Measurements from ENCODE around the gene RPUSD3.

RPUSD3 gene

DNA sequence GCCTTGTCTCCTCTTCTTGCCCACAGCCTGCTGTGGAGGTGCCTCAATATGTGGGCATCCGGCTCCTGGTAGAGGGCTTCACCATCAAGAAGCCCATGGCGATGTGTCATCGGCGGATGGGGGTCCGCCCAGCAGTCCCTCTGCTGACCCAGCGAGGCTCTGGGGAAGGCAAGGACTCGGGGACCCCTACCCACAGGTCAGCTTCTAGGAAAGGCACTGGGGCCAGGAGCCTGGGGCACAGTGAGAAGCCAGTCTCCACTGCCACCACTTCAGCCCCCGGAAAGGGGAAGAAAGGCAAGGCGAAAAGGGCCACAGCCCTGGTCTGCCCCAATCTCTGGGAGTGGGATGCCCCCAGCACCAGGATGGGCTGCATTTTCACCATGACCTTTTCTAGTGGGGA lies 10.7 kb downstream of the RPUSD3 start:
- DNase-seq (ENCODE audit: low read depth): no peak

GRCh38 chr3:9831253-9831652 lies 12.6 kb downstream of the RPUSD3 start:
- DNase-seq (ENCODE audit: low read depth): no peak

DNA sequence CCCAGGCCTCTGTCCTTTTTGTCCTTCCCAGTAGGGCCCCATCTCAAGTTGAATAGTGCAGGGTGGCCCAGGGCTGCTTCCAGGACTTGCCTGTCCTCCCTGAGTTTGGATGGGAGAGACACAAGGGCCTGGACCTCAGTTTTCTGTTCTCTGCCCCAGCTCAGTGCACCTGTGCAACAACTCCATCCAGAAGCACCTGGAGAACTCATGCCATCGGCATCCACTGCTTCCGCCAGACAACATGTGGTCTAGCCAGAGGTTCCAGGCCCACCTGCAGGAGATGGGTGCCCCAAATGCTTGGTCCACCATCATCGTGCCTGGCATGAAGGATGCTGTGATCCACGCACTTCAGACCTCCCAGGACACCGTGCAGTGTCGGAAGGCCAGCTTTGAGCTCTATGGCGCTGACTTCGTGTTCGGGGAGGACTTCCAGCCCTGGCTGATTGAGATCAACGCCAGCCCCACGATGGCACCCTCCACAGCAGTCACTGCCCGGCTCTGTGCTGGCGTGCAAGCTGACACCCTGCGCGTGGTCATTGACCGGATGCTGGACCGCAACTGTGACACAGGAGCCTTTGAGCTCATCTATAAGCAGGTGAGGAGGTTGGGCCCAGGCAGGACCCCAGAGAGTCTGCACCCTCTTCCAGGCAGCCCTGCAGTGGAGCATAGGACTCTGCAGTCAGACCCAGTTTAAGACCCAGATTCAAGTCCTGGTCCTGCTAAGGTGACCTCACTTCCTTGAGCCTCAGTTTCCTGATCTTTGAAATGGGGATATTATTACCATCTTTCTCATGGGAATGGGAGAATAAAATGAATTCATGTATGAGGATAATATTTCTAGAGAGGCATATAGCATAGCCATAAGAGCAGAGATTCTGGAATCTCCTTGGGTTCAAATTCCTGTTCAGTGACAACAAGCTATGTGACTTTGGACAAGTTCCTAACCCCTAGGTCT lies 14.7 kb downstream of the RPUSD3 start:
- no peak for DNase-seq (ENCODE audit: low read depth)

DNA sequence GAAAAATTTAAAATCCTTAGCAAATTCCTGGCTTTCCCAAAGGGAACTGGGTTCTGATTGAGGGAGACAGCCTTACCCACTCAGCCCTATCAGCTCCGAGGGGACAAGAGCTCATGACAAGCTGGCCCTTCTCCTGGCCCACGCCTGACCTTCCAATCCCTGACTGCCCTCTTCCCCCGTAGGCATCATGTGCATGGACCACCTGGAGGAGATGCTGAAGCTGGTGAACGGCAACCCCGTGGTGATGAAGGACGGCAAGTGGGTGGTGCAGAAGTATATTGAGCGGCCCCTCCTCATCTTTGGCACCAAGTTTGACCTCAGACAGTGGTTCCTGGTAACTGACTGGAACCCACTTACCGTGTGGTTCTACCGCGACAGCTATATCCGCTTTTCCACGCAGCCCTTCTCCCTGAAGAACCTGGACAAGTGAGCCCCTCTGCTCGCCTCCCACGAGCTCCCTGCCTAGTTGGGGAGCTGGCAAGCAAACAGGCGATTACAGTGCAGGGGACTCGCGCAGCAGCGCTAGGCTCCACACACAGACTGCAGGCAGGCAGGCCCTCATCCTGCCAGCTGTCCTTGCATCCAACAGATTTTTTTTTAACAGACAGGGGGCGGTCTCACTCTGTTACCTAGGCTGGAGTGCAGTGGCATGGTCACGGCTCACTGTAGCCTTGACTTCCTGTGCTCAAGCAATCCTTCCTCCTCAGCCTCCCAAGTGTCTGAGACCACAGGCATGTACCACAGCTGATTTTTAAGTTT lies 16.8 kb downstream of the RPUSD3 start:
- no peak for DNase-seq (ENCODE audit: low read depth)

DNA sequence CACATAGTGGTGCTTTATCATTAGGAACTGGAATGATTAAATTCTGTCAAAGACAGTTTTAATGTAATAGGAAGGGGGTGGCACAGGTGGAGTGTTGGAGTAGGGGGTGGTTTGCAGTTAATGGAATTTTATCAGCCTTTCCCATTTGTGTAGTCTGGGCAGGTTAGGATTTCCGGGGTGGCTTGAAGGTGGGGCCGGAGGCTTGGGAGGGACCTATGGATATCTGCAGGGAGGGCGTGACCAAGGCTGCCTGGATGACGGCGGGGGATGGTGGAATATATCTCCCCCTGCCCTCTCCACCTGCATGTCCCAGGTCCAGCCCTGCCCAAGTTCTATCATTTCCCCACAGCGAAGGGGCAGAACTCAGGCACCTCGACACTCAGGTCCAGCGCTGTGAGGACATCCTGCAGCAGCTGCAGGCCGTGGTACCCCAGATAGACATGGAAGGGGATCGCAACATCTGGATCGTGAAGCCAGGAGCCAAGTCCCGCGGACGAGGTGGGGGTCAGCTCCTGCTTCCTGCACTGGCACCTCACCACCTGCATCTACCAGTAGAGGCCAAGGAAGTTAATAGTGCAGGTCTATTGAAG lies 18.3 kb downstream of the RPUSD3 start:
- no peak for DNase-seq (ENCODE audit: low read depth)

DNA sequence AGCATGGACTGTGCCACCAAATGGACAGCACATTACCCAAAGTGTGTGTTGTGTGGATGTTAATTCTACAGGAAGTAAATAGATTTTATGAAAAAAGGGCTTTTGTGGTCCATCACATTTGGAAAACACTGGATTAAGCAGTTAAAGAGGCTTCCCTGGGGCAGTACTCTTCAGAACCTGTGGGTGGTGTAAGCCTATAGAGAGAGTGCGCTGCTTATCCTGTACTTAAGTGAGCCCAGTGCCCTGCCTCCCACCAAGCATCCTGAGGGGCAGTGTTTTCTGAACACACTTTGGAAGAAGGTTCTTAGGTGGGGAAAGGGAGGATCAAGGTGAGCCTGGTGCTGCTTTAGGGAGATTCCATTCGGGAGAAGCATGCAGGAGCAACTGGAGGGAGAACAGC lies 22.9 kb downstream of the RPUSD3 start:
- DNase-seq (ENCODE audit: low read depth): no peak

DNA sequence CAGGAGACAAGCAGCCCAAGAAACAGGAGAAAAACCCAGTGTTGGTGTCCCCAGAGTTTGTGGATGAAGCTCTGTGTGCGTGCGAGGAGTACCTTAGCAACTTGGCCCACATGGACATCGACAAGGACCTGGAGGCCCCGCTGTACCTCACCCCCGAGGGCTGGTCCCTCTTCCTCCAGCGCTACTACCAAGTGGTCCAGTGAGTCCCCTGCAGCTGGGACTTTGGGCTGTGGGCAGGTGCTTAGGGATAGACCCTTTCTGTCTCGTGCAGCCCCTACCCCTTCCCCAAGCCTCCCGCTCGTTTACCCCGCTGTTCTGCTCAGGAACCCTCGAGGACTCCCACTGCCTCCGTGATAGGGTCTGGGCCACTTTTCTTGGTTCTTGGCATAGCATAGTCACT lies 23.3 kb downstream of the RPUSD3 start:
- DNase-seq (ENCODE audit: low read depth): no peak

DNA sequence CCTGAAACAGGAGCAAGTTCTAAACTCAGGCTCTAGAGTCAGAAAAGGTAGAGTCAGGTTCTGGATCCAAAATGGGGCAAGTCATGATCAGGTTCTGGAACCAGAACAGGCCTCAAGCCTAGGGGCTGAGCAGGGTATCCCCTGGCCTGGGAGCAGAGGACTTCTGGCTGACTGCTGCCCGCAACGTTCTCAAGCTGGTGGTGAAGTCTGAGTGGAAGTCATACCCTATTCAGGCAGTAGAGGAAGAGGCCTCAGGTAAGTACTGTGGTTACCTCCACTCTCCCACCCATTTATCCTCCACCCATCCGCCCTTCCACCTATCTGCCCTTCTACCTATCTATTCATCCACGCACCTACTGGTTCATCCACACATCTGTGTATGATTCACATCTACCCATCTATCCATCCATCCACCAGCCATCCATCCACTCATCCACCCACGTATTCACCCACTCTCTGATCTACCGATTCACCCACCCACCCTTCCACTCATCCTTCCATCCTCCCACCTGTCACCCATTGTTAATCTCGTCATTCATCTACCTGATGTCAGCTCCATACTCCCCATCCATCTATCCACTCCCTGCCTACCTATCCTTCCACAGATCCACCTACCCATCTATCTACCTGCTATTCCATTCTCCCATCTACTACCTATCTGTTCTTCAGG lies 25.0 kb downstream of the RPUSD3 start:
- DNase-seq (ENCODE audit: low read depth): no peak

DNA sequence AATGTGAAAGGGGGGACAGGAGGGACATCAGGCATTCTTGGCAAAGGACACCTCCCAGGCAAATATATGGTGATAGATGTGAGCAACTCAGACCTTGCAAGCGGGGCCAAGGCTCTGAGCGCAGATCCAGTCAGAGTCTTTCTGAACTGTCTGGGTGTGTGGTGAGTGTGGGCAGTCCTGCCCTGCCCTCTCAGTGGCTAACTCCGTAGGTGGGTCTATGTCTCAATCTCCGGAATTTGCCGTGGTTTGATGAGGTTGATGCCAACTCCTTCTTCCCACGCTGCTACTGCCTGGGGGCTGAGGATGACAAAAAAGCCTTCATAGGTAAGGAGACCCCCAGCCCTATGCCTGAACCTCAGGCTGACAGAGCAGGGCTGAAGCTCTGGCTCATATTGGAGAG lies 26.4 kb downstream of the RPUSD3 start:
- no peak for DNase-seq (ENCODE audit: low read depth)

DNA sequence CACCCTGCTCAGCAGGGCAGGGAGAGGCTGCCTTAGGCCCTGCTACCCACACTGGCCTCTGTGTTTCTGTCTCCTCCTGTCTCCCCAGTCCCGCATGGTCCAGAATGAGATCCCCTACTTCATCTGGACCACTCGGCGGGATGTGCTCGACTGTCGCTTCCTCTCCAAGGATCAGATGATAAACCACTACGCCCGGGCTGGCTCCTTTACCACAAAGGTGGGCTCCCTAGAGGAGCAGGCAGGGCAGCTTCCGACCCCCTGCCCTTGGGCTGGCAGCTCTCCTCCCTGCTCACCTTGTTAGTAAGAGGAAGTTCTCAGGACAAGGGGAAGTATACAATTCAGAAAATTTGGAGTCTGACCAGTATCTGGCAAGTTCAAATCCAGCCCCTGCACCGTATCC lies 27.8 kb downstream of the RPUSD3 start:
- no peak for DNase-seq (ENCODE audit: low read depth)

DNA sequence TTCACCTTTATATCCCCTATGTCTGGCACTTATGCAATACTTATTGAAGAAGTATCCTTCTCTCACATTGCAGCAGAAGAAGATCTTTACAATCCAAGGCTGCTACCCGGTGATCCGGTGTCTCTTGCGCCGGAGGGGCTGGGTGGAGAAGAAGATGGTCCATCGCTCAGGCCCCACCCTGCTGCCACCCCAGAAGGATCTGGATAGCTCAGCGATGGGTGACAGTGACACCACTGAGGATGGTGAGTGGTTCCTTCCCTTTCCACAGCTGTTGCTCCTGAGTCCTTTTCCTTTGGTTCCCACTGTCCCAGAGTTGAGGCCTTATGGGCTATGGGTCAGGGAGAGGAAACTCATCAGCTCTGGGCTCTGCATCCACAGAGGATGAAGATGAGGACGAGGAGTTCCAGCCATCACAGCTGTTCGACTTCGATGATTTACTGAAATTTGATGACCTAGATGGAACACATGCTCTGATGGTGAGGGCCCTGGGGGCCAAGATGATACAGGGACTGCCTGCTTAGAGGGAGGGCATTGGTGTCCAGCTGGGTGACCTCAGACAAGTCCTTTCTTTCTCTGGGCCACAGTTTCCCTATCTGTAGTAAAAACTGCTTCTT lies 30.8 kb downstream of the RPUSD3 start:
- no peak for DNase-seq (ENCODE audit: low read depth)

DNA sequence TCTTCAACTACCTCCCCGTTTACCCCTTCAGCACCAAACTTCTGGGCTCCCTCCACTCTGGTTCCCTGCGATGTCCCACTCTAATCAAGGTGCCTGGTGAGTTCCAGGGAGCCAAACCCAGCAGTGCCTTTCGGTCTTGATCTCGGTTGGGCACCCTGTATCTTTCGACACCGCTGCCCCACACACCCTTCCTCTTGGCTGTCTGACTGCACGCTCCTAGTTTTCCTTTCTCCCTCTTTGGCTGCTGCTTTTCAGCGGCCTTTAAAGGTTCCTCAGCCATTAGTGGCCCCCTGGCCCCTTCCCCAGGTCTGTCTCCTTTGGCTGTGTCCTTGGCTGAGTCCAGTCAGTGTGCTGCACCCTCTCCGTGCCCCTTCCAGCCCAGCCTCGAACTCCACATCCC lies 33.0 kb downstream of the RPUSD3 start:
- DNase-seq (ENCODE audit: low read depth): no peak

DNA sequence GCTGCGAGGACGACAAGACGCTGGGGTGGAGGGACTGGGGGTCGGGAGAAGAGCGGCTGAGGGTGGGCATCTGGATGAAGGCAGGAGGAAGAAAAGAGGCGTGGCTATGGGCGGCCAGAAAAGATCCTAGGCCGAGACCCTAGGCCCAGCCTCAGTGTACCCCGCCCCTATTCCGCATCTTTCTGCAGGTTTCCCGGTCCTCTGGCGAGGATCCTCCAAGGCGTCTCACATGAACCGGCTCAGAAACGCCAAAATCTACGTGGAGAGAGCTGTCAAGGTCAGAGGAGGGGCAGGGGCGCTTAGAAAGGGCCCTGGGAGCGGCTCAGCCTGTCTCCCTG lies 33.4 kb downstream of the RPUSD3 start:
- DNase-seq (ENCODE audit: low read depth): no peak

GRCh38 chr3:9809615-9810432 lies 34.0 kb downstream of the RPUSD3 start, which contains the start of gene TTLL3:
TTLL3 (plus strand) TSS chr3:9810262; CDS start chr3:9810662, 400 bp downstream.
- peak; percentile 29 for DNase-seq (ENCODE audit: low read depth)

GRCh38 chr3:9809239-9809614 lies 34.6 kb downstream of the RPUSD3 start:
- DNase-seq (ENCODE audit: low read depth): no peak

DNA sequence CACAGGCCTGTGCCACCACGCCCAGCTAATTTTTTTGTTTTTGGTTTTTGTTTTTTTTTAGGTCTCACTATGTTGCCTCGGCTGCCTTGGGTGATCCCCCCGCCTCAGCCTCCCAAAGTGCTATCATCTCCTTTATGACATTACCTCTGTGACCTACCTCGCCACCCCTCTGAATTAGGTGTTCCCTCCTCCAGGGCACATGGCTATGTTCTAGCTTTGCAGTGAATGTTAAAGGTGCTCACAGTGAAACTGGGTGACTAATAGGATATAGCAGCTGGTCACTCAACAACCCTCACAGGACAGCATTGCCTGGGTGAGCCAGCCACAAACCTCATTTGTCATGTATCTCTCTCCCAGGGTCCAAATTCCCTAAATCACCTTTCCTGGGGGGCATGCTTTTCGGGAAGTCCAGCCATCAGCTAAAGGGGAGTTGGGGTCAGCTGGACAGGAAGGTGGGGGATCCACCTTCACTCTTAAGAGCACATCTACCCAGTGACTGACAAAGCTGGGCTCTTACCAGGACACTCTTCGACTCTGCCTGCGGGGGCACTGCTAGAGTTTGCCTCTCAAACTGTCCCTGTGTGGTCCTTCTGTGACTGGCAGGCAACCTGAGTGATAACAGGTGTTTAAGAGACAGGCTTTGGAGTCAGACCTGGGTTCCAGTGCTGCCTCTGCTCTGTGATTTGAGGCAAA lies 35.3 kb downstream of the RPUSD3 start:
- peak; percentile 27 for DNase-seq (ENCODE audit: low read depth)

DNA sequence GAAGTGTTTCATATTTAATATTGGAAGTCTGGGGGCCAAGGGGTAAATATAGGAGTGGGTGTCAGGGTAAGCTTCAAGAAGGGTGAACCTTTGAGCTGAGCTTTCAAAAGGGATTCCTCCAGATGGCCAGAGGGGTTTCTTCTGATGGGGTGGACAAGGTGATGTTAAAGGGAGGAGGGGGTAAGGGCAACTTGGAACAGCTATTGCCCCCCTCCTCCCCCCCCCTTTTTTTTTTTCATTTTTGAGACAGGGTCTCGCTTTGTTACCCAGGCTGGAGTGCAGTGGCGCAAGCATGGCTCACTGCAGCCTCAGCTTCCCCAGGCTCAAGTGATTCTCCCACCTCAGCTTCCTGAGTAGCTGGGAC lies 35.8 kb downstream of the RPUSD3 start:
- DNase-seq (ENCODE audit: low read depth): no peak

DNA sequence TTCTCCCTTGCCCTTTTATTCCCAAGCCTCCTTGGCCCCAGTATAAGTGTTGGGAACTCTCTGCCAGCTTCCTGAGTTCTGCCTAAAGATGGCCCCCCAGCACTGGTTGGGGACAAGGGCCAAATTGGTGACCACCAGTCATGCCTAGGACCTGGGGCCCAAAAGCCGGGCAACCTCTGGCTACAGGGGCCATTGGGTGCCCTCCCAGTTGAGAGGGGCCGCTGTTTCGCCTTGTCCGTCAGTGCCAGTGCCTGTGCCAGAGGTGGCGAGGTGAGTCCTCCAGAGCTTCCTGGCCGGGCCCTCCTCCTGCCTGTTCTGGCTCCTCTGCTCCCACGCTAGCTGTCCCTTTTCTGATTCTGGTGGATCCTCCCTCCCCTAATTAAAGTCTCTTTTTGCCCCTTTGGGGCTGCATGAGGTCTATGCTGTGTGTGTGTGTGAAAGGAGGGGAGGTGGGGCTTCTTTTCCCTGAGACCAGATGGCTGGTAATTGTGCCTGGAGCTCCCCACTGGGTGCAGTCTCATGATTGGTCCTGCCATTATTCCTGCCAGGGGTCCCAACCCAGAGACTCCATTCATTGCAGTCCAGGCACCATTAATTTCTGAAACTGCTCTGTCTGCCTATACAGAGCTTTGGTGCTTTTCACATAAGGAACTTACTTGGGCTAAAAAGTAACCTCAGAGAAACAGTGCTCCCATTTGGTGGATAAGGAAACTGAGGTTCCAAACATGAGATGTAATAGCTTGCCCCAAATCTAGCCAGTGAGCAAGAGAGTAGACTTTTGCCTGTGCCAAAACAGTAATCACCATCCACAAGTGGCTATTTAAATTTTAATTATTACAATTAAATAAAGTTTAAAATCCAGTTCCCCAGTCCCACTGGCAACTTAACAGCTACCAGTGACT lies 36.9 kb downstream of the RPUSD3 start:
- no peak for DNase-seq (ENCODE audit: low read depth)

GRCh38 chr3:9806137-9806536 lies 37.7 kb downstream of the RPUSD3 start:
- DNase-seq (ENCODE audit: low read depth): no peak

Data from activated T-helper 9 cell treated with anti-CD3 and anti-CD28 coated beads, Interleukin-2, amount 50 U/mL, for 16 hours (primary cell).